Putamen (tissue), 1 donor: ENCODE data around the gene RBM5.

Source experiments
- DNase-seq: peaks from one replicate; pipeline ENCODE4 v3.0.0-alpha.2; 2016; ENCODE audit warnings: low spot score

RBM5 gene

DNA sequence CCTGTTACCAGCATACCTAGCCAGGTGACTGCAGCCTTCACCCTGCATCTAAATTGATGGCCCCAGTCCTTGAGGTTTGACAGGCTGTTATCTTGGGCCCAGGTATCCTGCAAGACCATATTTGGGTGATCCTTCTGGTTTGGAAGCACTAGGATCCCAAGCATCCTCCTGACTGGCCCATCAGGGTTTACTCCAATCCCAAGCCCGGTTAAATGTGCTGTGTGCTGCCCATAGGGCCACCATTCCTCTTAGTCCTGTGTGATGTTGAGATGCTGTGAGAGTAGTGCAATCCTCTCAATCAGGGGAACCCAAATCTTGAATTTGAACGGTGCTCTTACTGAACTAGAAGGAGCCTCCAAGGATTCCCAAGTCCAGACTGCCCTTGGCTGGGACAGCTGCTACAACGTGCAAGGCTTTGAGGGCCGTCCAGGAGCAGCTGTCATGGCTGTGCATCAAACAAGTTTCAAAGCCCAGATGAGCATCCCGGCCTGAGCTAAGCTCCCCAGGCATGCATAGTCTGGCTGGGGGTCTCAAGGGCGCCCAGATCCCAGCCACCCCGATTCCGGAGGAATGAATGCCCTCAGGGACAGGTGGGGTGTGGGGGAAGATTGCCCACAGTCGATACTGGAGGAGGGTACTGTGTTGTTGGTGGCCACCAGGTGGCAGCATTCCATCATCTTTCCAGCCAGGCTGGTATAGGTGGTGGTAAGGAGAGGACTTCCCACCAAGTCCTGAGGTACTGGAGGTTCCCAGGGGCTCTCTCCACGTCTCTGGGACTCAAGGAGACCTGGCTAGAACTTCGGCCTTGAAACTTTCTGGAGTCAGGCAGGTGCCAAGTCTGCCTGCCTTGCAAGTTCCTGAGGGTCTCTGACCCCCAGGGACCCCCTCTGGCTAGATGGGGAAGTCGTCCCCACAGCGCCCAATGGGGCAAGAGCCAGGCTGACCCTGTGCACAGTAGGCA lies 32.6 kb downstream of the RBM5 start:
- peak; percentile 41 for DNase-seq

DNA sequence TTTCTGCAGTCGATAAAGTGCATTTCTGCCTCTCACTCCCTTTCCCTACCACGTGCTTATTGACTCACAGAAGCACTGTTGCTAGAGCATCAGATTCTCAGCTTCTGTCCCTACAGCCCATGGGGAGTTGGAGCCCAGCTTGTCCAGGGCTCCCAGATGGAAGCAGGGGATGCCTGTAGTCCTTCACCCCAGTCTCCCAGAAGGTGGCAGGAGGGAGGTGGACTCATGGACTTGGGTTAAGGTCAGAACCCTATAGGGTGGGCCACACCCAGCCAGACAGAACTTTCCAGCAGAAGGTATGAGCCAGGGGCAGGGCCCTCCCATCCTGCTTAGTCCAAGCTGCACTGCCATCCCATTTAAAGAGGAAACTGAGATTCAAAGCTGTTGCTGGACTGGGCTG lies 33.4 kb downstream of the RBM5 start:
- DNase-seq, result no peak

DNA sequence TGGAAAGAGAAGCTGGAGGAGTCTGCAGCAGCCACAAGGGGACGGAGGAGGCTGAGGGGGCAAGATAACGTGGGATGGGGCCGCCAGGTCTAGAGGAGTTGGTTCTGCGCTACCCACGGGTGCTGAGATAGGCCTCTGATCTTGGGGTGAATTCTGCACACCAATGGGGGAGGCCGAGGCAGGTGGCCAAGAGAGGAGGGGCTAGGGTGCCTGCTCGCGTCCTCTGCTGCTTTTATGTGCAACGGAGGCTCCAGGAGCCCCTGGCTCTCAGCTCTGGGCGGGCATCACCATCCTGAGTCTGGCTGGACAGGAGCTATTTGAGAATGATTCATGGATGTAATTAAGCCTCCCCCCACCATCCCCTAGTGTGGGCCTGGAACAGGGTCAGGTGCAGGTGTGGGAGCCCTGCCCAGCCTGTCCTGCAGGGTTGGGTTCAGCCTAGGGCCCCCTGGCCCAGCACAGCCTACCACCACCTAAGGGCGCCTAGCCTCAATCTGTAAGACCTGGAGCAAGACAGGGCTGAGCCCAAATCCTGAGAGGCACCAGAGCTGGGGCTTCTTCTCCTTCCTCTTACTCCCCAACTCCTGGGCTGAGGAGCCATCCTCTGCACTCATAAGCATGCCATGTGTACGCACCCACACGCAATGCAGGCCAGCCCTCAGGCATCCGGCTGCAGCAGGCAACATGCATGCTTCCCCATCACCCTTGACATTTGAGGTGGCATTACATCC lies 34.1 kb downstream of the RBM5 start:
- no peak for DNase-seq

DNA sequence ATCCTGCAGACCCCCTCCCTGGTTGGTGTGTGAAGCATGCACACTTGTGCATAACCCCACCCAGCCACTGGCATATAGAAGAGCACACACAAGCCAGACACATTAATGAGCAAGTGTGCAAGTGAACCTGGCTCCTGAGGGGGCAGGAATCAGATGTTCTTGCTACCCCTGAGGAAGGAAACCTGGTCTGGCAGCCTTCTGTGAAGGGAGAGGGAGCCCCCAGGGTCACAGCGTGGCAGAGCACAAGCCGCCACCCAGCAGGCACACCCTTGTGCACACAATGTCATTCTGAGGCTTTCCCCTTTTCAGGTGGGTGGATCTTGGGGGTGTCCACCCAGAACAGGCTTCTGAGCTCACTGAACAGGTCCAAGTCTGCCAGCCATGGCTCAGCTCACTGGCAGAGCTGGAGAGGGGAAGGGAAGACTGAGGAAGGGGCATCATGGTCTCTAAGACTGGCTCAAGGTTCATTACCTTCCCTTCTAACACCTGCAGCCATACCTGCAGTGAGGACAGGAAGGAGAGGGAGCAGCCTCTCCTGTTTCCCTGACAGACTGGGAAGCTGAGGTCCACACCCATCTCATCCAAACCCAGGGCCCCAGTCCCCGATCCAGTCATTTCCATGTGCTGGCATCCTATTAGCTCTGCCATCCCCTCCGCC lies 34.8 kb downstream of the RBM5 start:
- no peak for DNase-seq

DNA sequence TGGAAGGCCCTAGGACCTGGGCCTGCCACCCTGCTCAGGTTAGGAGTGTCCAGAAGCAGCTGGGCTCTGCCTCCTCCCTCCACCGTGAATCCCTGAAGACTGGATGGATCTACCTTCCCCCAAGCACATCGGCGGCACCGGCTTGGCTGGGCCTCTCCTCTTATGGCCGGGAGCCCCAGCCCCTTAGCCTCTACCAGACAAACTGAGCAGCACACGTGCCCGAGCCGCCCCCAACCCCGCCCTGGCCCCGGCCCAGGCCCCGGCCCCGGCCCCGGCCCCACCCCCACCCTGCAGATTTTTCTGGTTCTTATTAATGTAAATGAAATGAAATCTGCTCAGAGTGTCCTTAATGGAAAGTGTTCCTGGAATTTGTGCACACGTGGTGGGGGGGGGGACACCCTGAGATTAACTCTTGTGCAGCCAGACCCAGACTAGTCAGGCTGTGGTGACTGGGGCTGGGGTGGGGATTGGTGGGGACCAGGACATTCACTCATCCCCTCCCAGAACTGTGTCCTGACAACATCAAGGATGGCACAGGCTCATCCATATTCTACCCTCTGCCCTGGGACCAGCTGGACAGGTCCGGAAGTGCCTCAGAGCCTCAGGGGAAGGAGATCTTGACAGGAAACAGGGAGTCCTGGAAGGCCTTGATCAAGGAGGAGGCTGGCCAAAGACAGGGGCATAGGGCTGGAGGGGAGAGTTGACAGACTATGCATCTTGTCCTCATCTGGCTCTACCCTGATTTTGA lies 35.5 kb downstream of the RBM5 start:
- no peak for DNase-seq

DNA sequence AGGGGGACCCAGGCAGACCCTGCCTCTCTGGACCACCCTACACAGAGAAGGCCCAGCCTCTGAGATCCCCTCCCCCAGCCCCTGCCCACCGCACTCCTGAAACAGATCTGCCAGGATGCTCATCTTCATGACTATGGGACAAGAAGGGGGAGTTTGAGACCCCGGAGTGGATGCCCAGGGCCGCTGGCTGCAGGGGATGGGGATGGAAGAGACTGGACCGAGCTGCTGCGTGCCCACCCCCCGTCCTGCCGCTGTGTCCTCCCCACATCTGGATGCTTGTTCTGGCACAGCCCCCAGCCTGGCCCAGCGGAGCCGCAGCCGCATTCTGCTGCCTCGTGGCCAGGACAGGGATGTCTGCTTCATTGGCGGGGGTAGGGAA lies 36.1 kb downstream of the RBM5 start:
- DNase-seq, result no peak

DNA sequence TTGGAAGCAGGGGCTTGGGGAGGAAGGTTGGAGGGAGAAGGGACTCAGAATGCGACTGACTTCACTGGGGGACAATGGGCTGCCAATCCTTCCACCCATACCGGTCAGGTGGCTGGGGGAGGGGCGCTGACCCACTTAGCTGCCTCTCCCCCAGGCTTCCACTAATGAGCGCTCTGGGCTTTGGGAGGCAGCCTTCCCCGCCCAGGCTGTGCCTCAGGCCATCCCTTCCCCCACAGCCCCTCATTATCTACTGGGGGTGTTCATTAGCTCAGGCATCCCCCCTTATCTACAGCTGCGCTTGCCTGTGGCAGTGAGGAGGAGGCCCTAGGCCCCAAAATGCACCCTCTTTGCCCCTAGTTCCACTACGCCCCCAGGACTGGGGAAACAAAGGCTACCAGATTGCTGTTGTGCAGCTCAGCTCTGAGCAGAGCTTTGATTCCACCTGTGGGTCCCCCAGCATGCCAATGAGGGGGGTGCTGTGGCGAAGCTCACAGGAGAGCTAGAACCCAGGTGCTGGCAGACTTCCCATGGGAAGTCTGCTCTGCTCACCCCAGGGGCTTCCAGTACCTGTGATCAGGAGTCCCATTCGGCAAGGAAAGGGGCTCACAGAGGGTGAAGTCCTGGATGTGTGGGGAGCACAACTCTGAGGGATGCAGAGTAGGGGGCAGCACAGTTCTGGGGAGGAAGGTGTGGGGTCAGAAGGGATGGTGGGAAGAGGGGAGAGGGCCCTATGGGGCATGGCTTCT lies 37.0 kb downstream of the RBM5 start:
- no peak for DNase-seq

DNA sequence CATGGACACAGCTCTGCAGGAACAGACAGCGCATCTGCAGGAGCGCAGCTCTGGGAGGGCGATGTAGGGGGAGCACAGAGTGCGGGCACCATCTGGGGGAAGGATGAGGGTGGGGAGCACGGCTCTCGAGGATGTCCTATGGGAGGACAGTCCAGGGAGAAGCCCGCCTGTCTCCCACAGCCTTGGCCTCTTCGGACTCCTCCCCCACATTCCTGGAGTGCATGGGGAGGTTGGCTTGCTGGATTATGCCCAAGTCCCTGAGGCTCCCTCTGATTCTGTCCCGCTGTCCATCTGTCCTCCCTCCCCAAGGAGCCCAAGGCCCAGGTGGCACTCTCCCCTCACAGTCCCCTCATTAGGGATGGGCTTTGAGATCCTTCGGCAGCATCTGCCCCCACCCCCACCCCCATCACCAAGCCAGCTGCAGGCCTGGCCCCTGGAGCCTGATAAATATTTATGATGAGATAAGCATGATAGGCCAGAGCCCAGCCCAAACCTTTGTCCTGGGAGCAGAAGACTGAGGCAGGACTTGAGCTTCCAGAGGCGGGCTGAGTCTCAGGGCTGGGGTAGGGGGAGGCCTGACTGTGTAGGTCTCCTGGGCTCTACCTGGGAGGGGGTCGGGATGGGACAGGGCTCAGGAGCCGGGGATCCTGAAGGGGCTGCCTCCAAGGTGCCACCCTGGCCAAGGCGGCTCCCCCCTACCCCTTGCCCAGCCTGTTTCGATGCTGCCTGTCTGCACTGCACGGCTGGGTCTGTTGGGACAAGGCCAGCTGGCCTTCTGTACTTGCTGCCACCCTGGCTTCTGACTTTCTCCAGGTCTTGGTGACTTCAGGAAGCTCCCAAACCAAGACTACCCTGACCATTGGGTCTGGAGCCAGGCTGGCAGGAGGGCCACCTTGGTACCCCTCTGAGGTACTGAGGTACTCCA lies 37.8 kb downstream of the RBM5 start:
- no peak for DNase-seq

DNA sequence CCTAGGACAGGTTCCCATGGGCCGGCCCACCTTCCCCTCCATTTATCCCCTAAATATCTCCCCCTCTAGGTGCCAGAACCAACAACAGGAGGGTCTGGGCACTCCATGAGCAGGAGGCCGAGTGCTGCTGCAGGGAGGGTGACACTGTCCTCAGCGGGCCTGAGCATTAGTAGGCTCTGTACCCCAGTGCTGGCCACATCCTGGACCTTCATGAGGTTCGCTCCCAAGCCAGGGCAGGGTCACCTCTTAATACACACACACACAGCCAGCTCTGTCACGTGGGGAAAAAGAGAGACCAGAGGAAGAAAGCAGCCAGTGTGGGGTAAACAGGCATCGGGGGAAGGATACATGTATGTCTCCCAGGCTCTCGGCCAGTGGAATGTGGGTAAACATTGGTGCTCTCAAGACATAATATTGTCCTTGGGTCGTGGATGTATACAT lies 38.6 kb downstream of the RBM5 start:
- no peak for DNase-seq

DNA sequence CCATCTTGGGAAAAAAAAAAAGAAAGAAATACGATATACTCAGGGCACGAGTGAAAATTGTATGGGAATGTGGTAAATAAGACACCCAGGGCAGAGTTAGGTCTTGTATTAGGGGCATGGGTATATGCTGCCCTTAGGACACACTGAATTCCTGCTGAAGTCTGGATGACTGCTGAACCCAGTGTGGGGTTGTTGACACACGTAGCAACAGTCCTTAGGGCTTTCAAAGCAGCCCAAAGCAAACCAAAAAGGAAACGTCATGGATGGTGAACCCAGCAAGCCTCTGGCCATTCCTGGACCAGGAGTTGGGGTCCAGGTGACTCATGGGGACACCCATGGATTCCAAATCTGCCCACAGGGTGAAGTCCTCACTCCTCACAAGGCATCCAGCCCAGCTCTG lies 39.3 kb downstream of the RBM5 start:
- no peak for DNase-seq

DNA sequence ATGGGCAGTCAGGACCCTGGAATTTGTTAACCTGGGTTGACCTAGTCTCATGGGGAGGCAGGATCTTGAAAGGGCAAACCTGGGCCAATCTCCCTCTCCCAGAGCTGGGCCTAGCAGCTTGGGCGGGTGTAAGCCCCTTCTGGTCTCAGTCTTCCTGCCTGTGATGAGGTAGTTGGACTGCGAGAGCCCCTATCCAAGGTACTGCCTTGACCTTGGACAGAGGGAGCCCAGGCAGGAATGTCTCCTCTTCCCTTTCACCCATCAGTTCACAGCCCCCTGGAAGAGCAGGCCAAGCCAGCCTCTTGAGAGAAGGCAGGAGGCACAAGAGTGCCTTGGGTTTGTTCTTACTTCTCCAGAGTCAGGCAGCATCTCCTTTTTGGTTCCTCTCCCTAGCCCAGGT lies 41.7 kb downstream of the RBM5 start:
- no peak for DNase-seq

DNA sequence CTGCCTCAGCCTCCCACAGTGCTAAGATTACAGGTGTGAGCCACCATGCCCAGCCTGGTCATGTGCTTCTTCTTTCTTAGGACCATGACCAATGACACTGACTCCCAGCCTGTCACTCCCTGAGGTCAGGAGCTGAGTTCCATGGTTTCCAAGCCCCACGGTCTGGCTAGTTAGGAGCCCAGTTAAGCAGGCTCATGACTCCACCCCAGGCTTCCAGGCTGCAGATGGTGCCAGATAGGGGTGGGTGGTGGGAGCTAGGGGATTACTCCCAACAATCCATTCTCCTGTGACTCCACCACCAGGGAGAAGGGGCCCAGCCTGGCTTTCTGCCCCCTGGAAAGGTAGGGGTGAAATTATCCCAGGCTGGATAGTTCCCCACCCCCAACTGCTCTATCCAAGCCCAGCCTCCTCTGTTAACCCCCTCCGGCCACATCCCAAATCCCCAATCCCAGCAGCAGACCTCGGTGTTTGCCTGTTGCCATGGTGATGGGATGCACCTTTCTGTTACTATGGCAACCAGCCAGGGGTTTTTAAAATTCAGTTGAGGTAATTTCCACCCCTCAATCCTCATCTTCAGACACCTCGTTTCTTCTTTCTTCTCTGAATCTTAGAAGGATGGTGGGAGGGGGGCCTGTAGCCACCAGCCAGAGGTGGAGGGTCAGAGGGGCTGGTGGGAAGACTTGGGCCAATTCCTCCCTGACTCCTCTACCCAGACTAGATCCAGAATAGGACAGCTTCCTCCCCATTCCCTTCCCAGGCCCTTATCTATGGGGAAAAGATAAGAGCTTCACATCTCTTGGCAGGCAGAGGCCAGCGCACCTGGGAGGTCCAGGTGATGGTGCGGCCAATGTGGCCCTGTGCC lies 43.9 kb downstream of the RBM5 start:
- DNase-seq, result no peak

DNA sequence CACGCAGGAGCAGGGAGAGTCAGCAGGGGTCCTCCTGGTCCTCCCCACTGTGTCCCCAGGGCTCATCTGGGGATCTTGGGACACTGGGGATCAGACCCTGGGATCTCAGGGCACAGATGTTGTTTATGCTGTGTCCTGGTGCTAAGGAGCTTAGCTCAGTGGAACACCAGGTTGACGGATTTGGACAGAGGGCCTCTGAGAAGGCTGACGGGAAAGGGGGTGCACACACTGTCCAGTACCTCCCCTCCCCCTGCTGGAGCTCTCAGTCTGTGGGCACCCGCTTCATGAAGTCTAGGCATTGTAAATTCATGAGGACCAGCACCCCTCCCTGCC lies 44.5 kb downstream of the RBM5 start:
- DNase-seq, result no peak

DNA sequence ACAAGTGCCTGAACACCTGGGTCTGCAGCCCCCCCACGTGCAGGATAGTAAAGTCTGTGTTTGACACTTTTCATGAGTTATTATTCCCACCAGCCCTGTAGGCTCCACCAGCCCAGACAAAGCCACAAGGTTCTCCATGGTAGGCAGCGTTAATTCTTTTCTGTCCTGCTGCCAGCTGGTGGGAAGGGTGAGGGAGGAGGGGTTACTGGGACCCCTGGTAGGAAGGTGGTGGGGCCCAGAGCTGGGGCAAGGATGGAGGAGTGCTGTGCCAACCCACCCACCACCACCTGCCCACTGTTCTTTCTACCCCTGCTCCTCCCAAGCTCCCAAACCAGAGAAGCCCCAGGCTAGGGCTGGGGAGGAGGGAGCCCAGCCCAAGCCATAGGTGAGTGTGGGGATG lies 45.6 kb downstream of the RBM5 start:
- DNase-seq, result no peak

DNA sequence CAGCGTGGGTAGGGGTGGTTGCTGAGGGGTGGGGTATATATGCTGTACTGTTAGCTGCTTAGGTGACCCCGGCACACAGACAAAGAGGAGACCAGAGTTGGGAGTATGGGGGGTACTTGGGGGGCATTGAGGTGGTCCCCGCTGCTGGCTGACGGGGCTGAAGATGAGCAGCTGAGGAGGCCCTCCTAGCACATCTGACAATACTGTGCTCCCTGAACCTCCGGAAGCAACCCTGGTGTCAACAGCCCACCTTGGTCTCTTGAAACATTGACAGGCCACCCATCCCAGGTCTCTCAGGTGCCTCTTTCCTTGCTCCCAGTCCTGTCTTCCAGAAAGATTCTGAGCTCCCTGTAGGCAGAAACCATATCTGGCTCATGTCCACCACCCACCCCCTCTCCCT lies 47.2 kb downstream of the RBM5 start:
- DNase-seq, result no peak

DNA sequence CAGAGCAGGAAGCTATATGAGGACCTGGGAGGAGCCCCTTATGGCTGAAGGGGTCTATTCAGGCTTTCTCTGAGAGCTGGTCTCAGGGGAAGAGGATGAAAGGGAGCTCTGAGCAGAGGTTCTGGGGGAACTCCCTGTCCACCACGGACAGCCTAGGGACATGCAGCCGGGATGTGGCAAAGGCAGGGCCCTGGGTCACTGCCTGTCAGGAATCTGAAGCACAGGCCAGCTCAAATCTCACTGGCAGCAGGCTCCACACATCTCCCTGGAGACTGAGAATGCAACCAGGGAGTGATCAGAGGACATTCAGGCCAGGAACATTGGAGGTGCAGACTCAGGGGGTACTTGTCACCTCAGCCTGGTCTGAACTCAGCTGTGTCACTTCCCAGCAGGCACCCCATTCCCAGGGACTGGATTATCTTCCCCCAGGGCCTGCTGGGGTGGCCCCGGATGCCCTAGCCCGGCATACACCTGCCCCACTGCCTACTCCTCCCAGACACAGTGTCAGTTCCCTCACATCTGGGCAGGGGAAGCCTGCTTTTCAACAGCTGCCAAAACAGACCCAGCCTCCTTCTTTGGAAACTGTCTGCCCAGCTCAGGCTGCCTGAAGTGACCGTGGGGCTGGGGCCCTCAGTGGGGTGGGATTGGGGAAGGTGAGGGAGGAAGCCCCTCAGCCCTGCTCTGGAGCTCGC lies 48.1 kb downstream of the RBM5 start:
- DNase-seq, result no peak

DNA sequence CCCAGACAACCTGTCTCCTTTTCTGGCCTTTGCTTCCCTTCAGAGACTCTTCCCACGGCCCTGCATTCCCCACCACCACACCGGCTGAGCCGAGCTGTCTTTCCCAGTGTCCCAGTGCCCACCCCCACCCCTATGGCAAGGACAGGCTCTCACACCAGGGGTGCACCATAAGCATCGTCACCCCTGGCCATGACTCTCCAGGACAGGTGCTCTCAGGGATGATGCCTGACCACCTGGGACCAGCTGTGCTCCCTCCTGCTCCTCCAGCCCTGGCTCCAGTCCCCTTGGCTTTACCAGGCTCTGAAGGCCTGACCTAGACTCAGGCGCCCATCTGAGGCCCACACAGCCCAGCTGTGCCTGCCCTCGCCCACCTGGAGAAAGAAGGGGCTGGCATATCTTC lies 48.8 kb downstream of the RBM5 start:
- DNase-seq, result no peak

DNA sequence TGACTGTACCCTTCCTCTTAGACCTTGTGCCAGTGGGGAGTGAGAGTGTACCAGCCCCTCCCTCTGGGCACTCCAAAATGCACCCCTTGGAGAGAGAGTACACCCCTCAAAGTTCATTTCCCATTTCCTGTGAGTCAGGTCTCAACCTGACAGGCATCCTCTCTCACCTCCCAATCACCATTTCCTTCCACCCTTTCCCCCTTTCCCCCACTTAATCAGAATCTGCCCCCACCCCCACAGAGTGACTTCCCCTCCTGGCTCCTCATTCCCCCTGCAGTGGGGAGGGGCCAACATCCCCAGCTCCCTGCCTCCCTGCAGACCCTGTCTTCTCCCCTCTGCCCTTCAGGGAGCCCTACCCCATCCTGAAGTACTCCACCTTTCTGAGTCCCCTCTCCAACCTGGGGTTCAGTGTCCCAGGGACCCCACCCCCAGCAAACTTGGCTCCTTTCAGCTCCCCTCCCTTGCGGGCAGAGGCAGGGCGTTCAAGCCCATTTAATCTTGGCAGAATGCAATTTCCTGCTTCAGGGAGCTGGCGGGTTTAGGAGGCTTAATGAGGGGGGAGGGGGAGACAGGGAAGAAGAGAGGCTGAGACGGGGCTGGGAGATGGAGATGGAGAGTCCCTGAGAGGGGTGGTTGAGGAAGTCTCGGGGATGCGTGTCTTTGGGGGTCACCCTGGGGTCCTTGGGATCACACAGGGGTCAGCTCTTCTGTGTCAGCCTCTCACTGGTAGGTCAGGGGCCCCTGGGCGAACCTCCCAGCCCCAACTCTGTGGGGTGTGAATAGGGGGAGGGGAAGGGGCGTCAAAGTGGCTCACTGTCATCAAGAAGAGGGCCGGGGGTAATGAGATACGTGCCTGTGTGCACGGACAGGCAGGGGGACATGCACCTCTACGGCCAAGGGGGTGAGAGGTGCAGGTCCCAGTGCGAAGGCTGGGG lies 49.8 kb downstream of the RBM5 start:
- no peak for DNase-seq
